GM23338 (cell line): ENCODE data around the gene SEC14L1. TPM values are rescaled to one million over a fixed set of nuclear protein-coding genes. Genes with fewer than 3 reads are reported as not detected.

Experiments used
- ATAC-seq: fragments of 200-7000 bp; cut with Tn5 transposase; 3 replicates; pipeline ENCODE4 v1.9.1; 2020
- DNase-seq: peaks from one replicate; pipeline ENCODE4 v3.0.0-alpha.2; 2015; ENCODE audit warnings: low spot score
- H2AFZ ChIP-seq: fragments of 200-600 bp; sonication (generic); 2 replicates; pipeline ENCODE4 v1.8.0; 2016; ENCODE audit warnings: antibody characterized with exemption, mild to moderate bottlenecking, moderate library complexity
- H3F3A ChIP-seq: fragments of 200-600 bp; sonication (generic); replicated peaks from 2 replicates; pipeline ENCODE4 v1.8.0; 2017; ENCODE audit warnings: antibody characterized with exemption, mixed run types, low read depth
- H3K27ac ChIP-seq: fragments of 200-600 bp; sonication (generic); 2 replicates; pipeline ENCODE4 v1.6.1; 2016; ENCODE audit warnings: low read depth
- H3K27me3 ChIP-seq: fragments of 200-600 bp; sonication (generic); 2 replicates; pipeline ENCODE4 v1.8.0; 2016; ENCODE audit warnings: mild to moderate bottlenecking, mixed run types, moderate library complexity; ENCODE audit not compliant: insufficient read depth
- H3K36me3 ChIP-seq: fragments of 200-600 bp; sonication (generic); 2 replicates; pipeline ENCODE4 v1.8.0; 2016; ENCODE audit warnings: mild to moderate bottlenecking; ENCODE audit not compliant: insufficient read depth
- H3K4me1 ChIP-seq: fragments of 200-600 bp; sonication (generic); 2 replicates; pipeline ENCODE4 v1.8.0; 2016; ENCODE audit warnings: mild to moderate bottlenecking, moderate library complexity; ENCODE audit not compliant: insufficient read depth
- H3K4me2 ChIP-seq: fragments of 200-600 bp; sonication (generic); 2 replicates; pipeline ENCODE4 v1.7.1; 2017; ENCODE audit warnings: mixed run types
- H3K4me3 ChIP-seq: fragments of 200-600 bp; sonication (generic); 2 replicates; pipeline ENCODE4 v1.6.1; 2016; ENCODE audit warnings: mixed run types
- H3K79me2 ChIP-seq: fragments of 200-600 bp; sonication (generic); replicated peaks from 2 replicates; pipeline ENCODE4 v1.8.0; 2017; ENCODE audit warnings: mild to moderate bottlenecking; ENCODE audit not compliant: insufficient read depth
- H3K9me2 ChIP-seq: fragments of 200-600 bp; sonication (generic); 2 replicates; pipeline ENCODE4 v1.8.0; 2017; ENCODE audit not compliant: insufficient read depth
- H4K20me1 ChIP-seq: fragments of 200-600 bp; sonication (generic); replicated peaks from 2 replicates; pipeline ENCODE4 v1.8.0; 2017; ENCODE audit warnings: mild to moderate bottlenecking; ENCODE audit not compliant: insufficient read depth
- H3K27ac Mint-ChIP-seq: 2 replicates; pipeline ENCODE4 v1.8.0; 2020; ENCODE audit warnings: inconsistent platforms, mild to moderate bottlenecking, moderate library complexity, mixed read lengths
- H3K27me3 Mint-ChIP-seq: 3 replicates; pipeline ENCODE4 v1.8.0; 2022; ENCODE audit warnings: low read depth, mild to moderate bottlenecking, moderate library complexity, mixed read lengths, inconsistent platforms; ENCODE audit not compliant: insufficient read depth, poor library complexity
- H3K36me3 Mint-ChIP-seq: 3 replicates; pipeline ENCODE4 v1.8.0; 2021; ENCODE audit warnings: low read depth, mild to moderate bottlenecking, inconsistent platforms, moderate library complexity, mixed read lengths
- H3K4me1 Mint-ChIP-seq: 3 replicates; pipeline ENCODE4 v1.8.0; 2020; ENCODE audit warnings: mild to moderate bottlenecking, inconsistent platforms, mixed read lengths
- H3K4me3 Mint-ChIP-seq: 3 replicates; pipeline ENCODE4 v1.8.0; 2021; ENCODE audit warnings: moderate library complexity, mild to moderate bottlenecking, inconsistent platforms, mixed read lengths
- H3K9me3 Mint-ChIP-seq: 3 replicates; pipeline ENCODE4 v1.8.0; 2020; ENCODE audit warnings: moderate library complexity, mild to moderate bottlenecking, inconsistent platforms, mixed read lengths
- CREB1 ChIP-seq: fragments of 250-450 bp; sonication (Bioruptor Pico); IDR thresholded peaks from 2 replicates; pipeline ENCODE4 v1.5.0; 2020; ENCODE audit warnings: low read depth, mild to moderate bottlenecking, moderate library complexity
- CTCF ChIP-seq, 2 experiments: fragments of 200-600 bp in 1 of 2; sonication (generic) in 1 of 2; conservative IDR thresholded peaks; 2 replicates each; pipeline versions ENCODE4 v1.5.1 to v1.6.1; 2016 to 2017; ENCODE audit warnings: antibody characterized with exemption in 2 of 2, low read depth in 2 of 2, mild to moderate bottlenecking in 2 of 2, moderate library complexity in 1 of 2
- ETS1 ChIP-seq: IDR thresholded peaks from 2 replicates; pipeline ENCODE4 v1.6.1; 2016; ENCODE audit warnings: antibody characterized with exemption
- EZH2 ChIP-seq: fragments of 200-600 bp; sonication (generic); IDR thresholded peaks from one replicate; pipeline ENCODE4 v1.8.0; 2017; ENCODE audit warnings: antibody characterized with exemption, mild to moderate bottlenecking, low read depth; ENCODE audit not compliant: unreplicated experiment
- EZH2phosphoT487 ChIP-seq: fragments of 200-600 bp; sonication (generic); IDR thresholded peaks from one replicate; pipeline ENCODE4 v1.8.1; 2018; ENCODE audit warnings: antibody characterized with exemption; ENCODE audit not compliant: unreplicated experiment
- JUNB ChIP-seq: IDR thresholded peaks from one replicate; pipeline ENCODE4 v1.6.1; 2016; ENCODE audit warnings: antibody characterized with exemption; ENCODE audit not compliant: unreplicated experiment
- NANOG ChIP-seq: IDR thresholded peaks from 2 replicates; pipeline ENCODE4 v1.6.1; 2016; ENCODE audit warnings: antibody characterized with exemption, borderline replicate concordance
- POLR2AphosphoS5 ChIP-seq: IDR thresholded peaks from 2 replicates; pipeline ENCODE4 v1.6.1; 2016; ENCODE audit warnings: antibody characterized with exemption, low read depth
- REST ChIP-seq: IDR thresholded peaks from one replicate; pipeline ENCODE4 v1.6.1; 2018; ENCODE audit warnings: antibody characterized with exemption; ENCODE audit not compliant: unreplicated experiment
- STAT1 ChIP-seq: IDR thresholded peaks from one replicate; pipeline ENCODE4 v1.6.1; 2016; ENCODE audit warnings: antibody characterized with exemption; ENCODE audit not compliant: unreplicated experiment
- ZNF114 ChIP-seq: fragments of 250-450 bp; sonication (Bioruptor Pico); IDR thresholded peaks from 2 replicates; pipeline ENCODE4 v1.5.0; 2020; ENCODE audit warnings: mild to moderate bottlenecking, moderate library complexity
- ZNF331 ChIP-seq: fragments of 250-450 bp; sonication (Bioruptor Pico); IDR thresholded peaks from 2 replicates; pipeline ENCODE4 v1.5.0; 2020; ENCODE audit warnings: low read depth, mild to moderate bottlenecking, moderate library complexity
- ZNF462 ChIP-seq: fragments of 250-450 bp; sonication (Bioruptor Pico); IDR thresholded peaks from 2 replicates; pipeline ENCODE4 v1.5.0; 2020; ENCODE audit warnings: mild to moderate bottlenecking, moderate library complexity
- polyA plus RNA-seq: library from polyadenylated mRNA; unstranded; fragments of >200 nt; fragmentation: Nextera tagmentation; extraction: Ambion mirVana; gene quantifications from 2 replicates; pipeline ENCODE4 v1.2.1, GENCODE V29; 2016
- total RNA-seq: library from RNA; depleted of rRNA; stranded (reverse); fragments of >200 nt; shearing (Covaris generic); gene quantifications from 2 replicates; pipeline ENCODE4 v1.2.3, GENCODE V29; 2014

The SEC14L1 gene
- total and polyA plus RNA-seq, 2 experiments from 2014 or later, result 26.8 to 54.8 TPM

- 0 out of 2 replicates have a peak, but pooled peaks cover 4% of the 10 kb centered on the region for H4K20me1 ChIP-seq
- H3K4me1 ChIP-seq, result no peaks in the 10 kb centered on the region
- Mint-ChIP-seq H3K9me3 (no peaks in the 10 kb centered on the region), H3K27ac (no peak overlapping the region), H3K27me3 (no peaks in the 10 kb centered on the region), H3K36me3 (peaks cover 63% of the 10 kb centered on the region), H3K4me1 (no peaks in the 10 kb centered on the region), H3K4me3 (no peak overlapping the region)
- H2AFZ ChIP-seq, result no peak overlapping the region
- no peak overlapping the region for H3K4me3 ChIP-seq
- no peak overlapping the region for H3K27ac ChIP-seq
- no peaks in the 10 kb centered on the region for H3K79me2 ChIP-seq
- no peaks in the 10 kb centered on the region for H3K9me2 ChIP-seq
- no peak for TF ChIP-seq ZNF114 (CRISPR knock-in tag)
- no peak for TF ChIP-seq CREB1 (CRISPR knock-in tag)
- no peak for TF ChIP-seq POLR2AphosphoS5
- TF ChIP-seq STAT1, result no peak
- TF ChIP-seq ZNF462 (CRISPR knock-in tag), result no peak
- no peak for TF ChIP-seq ETS1
- TF ChIP-seq EZH2, result no peak
- TF ChIP-seq NANOG, result no peak
- no peak for TF ChIP-seq JUNB
- TF ChIP-seq REST, result no peak
- no peak for TF ChIP-seq EZH2phosphoT487
- TF ChIP-seq ZNF331 (CRISPR knock-in tag), result no peak
- TF ChIP-seq CTCF (conservative IDR thresholded peaks at IDR 0.05; ENCODE audit: low read depth in 2 of 2), result no peak
- no peak overlapping the region for H3K4me2 ChIP-seq
- peaks cover 42% of the 10 kb centered on the region for H3K36me3 ChIP-seq
- no peaks in the 10 kb centered on the region for H3F3A ChIP-seq
- no peaks in the 10 kb centered on the region for H3K27me3 ChIP-seq
- ATAC-seq (no peak), DNase-seq (no peak)
Measured at GRCh38 chr17:77196251-77196650, 55.5 kb downstream of the SEC14L1 start.
